Right ventricle myocardium inferior (tissue), 1 donor: ENCODE measurements around the gene PLD5. TPM values are rescaled to one million over a fixed set of nuclear protein-coding genes. Genes with fewer than 3 reads are reported as not detected.
"Not testable (repeated sequence)": the region's sequence is repeated elsewhere in the genome, so short reads cannot be mapped to it uniquely, and the experiment has no call there.

Source experiments
- ATAC-seq: fragments of 200-7000 bp; cut with Tn5 transposase; one replicate; pipeline ENCODE4 v1.9.1; 2020; ENCODE audit warnings: mild to moderate bottlenecking, moderate library complexity
- DNase-seq: peaks from one replicate; pipeline ENCODE4 v3.0.0; 2021; ENCODE audit errors: missing footprints
- intact Hi-C: fragments of 100-400 bp; cut with DNase I; formaldehyde crosslinking; loops from one replicate; pipeline ENCODE4 v1.11.0; 2022
- total RNA-seq: library from RNA; stranded (reverse); fragmentation: NEBNext Ultra II Directional; extraction: Animal tissue kit (Norgen Biotek cat#: 25700); gene quantifications from one replicate; pipeline ENCODE4 v1.2.1, GENCODE V29; 2021
- donor health status: DM: no; HTN: yes; CAD: no; lungs with severe emphysema.

The PLD5 gene
- total RNA-seq, 1 donor from 2014 or later, result not detected

- intact Hi-C loops, ATAC-seq, DNase-seq: not testable (repeated sequence)
Measured at GRCh38 chr1:242327381-242327780, 197.1 kb downstream of the PLD5 start.

- DNase-seq, intact Hi-C loops, ATAC-seq: not testable (repeated sequence)
Measured at GRCh38 chr1:242321981-242322380, 202.5 kb downstream of the PLD5 start.

- DNase-seq, result no peak
- intact Hi-C loops, result no loop called here
- no peak for ATAC-seq
Measured at GRCh38 chr1:242318140-242318539, 206.4 kb downstream of the PLD5 start.

GRCh38 chr1:242314865-242315264 is 209.6 kb downstream of the PLD5 start:
- ATAC-seq, intact Hi-C loops, DNase-seq: not testable (repeated sequence)

GRCh38 chr1:242314085-242314649 is 210.3 kb downstream of the PLD5 start:
- intact Hi-C loops, DNase-seq, ATAC-seq: not testable (repeated sequence)

- DNase-seq, intact Hi-C loops, ATAC-seq: not testable (repeated sequence)
Measured at GRCh38 chr1:242308681-242309080, 215.8 kb downstream of the PLD5 start.

GRCh38 chr1:242293781-242294180 is 230.7 kb downstream of the PLD5 start:
- DNase-seq, ATAC-seq, intact Hi-C loops: not testable (repeated sequence)

- intact Hi-C loops, DNase-seq, ATAC-seq: not testable (repeated sequence)
Measured at GRCh38 chr1:242288067-242288466, 236.4 kb downstream of the PLD5 start.

GRCh38 chr1:242282758-242283485 is 241.6 kb downstream of the PLD5 start:
- intact Hi-C loops, DNase-seq, ATAC-seq: not testable (repeated sequence)

GRCh38 chr1:242278406-242278805 is 246.1 kb downstream of the PLD5 start:
- intact Hi-C loops, ATAC-seq: not testable (repeated sequence)

GRCh38 chr1:242276769-242277168 is 247.7 kb downstream of the PLD5 start:
- intact Hi-C loops, DNase-seq, ATAC-seq: not testable (repeated sequence)

More at GRCh38 chr1:242278406-242278805, 246.1 kb downstream of the PLD5 start:
- not testable (repeated sequence) for DNase-seq

GRCh38 chr1:242267004-242267403 is 257.5 kb downstream of the PLD5 start:
- DNase-seq, intact Hi-C loops, ATAC-seq: not testable (repeated sequence)

GRCh38 chr1:242264419-242264818 is 260.1 kb downstream of the PLD5 start:
- DNase-seq, intact Hi-C loops, ATAC-seq: not testable (repeated sequence)

GRCh38 chr1:242245255-242245654 is 279.2 kb downstream of the PLD5 start:
- no peak for ATAC-seq
- no peak for DNase-seq
- intact Hi-C loops, result no loop called here

GRCh38 chr1:242243472-242243871 is 281.0 kb downstream of the PLD5 start:
- intact Hi-C loops, result no loop called here
- ATAC-seq (no peak), DNase-seq (no peak)

GRCh38 chr1:242242983-242243382 is 281.5 kb downstream of the PLD5 start:
- DNase-seq (no peak), ATAC-seq (no peak)
- intact Hi-C loops, result no loop called here

GRCh38 chr1:242241936-242242335 is 282.6 kb downstream of the PLD5 start:
- intact Hi-C loops, result no loop called here
- ATAC-seq (no peak), DNase-seq (no peak)

- intact Hi-C loops, result no loop called here
- DNase-seq (no peak), ATAC-seq (no peak)
Measured at GRCh38 chr1:242240691-242241090, 283.8 kb downstream of the PLD5 start.

- no peak for DNase-seq
- no peak for ATAC-seq
- intact Hi-C loops, result no loop called here
Measured at GRCh38 chr1:242240077-242240476, 284.4 kb downstream of the PLD5 start.

GRCh38 chr1:242239398-242239797 is 285.1 kb downstream of the PLD5 start:
- intact Hi-C loops, result no loop called here
- DNase-seq (no peak), ATAC-seq (no peak)
